Stimulated activated naive CD8-positive, alpha-beta T cell treated with anti-CD3 and anti-CD28 coated beads, Interleukin-15, Interleukin-2, amounts not matched to agents 100 U/mL and 50 U/mL, for 24 hours (primary cell): ENCODE results near the gene AGBL4.

Source experiments
- ATAC-seq: fragments of 150-1000 bp; cut with Tn5 transposase; one replicate; pipeline ENCODE4 v1.10.0; 2021
- DNase-seq: peaks from one replicate; pipeline ENCODE4 v3.0.0; 2021

Gene AGBL4

GRCh38 chr1:48582408-48582807 is 1441.3 kb downstream of the AGBL4 start:
- no peak for ATAC-seq

GRCh38 chr1:48581270-48581669 is 1442.5 kb downstream of the AGBL4 start:
- ATAC-seq = no peak
- no peak for DNase-seq

More at GRCh38 chr1:48582408-48582807, 1441.3 kb downstream of the AGBL4 start:
- no peak for DNase-seq

GRCh38 chr1:48576565-48576964 is 1447.2 kb downstream of the AGBL4 start:
- no peak for ATAC-seq
- no peak for DNase-seq

GRCh38 chr1:48572646-48573258 is 1451.0 kb downstream of the AGBL4 start:
- peak; percentile 27 for DNase-seq

GRCh38 chr1:48572134-48572533 is 1451.6 kb downstream of the AGBL4 start:
- no peak for ATAC-seq
- DNase-seq = no peak

More at GRCh38 chr1:48572646-48573258, 1451.0 kb downstream of the AGBL4 start:
- peak; percentile 64 for ATAC-seq

- ATAC-seq (no peak), DNase-seq (no peak)
Measured at GRCh38 chr1:48571303-48571987, 1452.3 kb downstream of the AGBL4 start.

- ATAC-seq (no peak), DNase-seq (no peak)
Measured at GRCh38 chr1:48570568-48570967, 1453.2 kb downstream of the AGBL4 start.

- no peak for DNase-seq
- no peak for ATAC-seq
Measured at GRCh38 chr1:48568501-48568900, 1455.3 kb downstream of the AGBL4 start.

- ATAC-seq (no peak), DNase-seq (no peak)
Measured at GRCh38 chr1:48566492-48566891, 1457.3 kb downstream of the AGBL4 start.

GRCh38 chr1:48563021-48563420 is 1460.7 kb downstream of the AGBL4 start:
- no peak for ATAC-seq
- no peak for DNase-seq

GRCh38 chr1:48561444-48561843 is 1462.3 kb downstream of the AGBL4 start:
- no peak for ATAC-seq
- DNase-seq = no peak

- ATAC-seq (no peak), DNase-seq (no peak)
Measured at GRCh38 chr1:48560577-48560976, 1463.2 kb downstream of the AGBL4 start.

- no peak for ATAC-seq
- DNase-seq = no peak
Measured at GRCh38 chr1:48560116-48560515, 1463.6 kb downstream of the AGBL4 start.

GRCh38 chr1:48558366-48558765 is 1465.4 kb downstream of the AGBL4 start:
- ATAC-seq = no peak

GRCh38 chr1:48556186-48556850 is 1467.4 kb downstream of the AGBL4 start:
- no peak for ATAC-seq

More at GRCh38 chr1:48558366-48558765, 1465.4 kb downstream of the AGBL4 start:
- no peak for DNase-seq

GRCh38 chr1:48555271-48555670 is 1468.5 kb downstream of the AGBL4 start:
- ATAC-seq (no peak), DNase-seq (no peak)

More at GRCh38 chr1:48556186-48556850, 1467.4 kb downstream of the AGBL4 start:
- DNase-seq = no peak

- DNase-seq (no peak), ATAC-seq (no peak)
Measured at GRCh38 chr1:48552903-48553606, 1470.7 kb downstream of the AGBL4 start.

GRCh38 chr1:48552420-48552819 is 1471.3 kb downstream of the AGBL4 start:
- no peak for DNase-seq
- ATAC-seq = no peak

GRCh38 chr1:48548985-48549384 is 1474.8 kb downstream of the AGBL4 start:
- no peak for DNase-seq
- no peak for ATAC-seq

GRCh38 chr1:48547561-48548220 is 1476.1 kb downstream of the AGBL4 start:
- DNase-seq = no peak
- no peak for ATAC-seq

- DNase-seq = no peak
- ATAC-seq = no peak
Measured at GRCh38 chr1:48543854-48544253, 1479.9 kb downstream of the AGBL4 start.

- no peak for ATAC-seq
Measured at GRCh38 chr1:48540587-48540986, 1483.2 kb downstream of the AGBL4 start.

More at GRCh38 chr1:48540587-48540986, 1483.2 kb downstream of the AGBL4 start:
- no peak for DNase-seq
